Activated CD8-positive, alpha-beta memory T cell treated with anti-CD3 and anti-CD28 coated beads, Interleukin-2, amount 10 ng/mL, durations not matched to agents 7 days and 5 days (primary cell): ENCODE data around the gene KCTD14. TPM values are rescaled to one million over a fixed set of nuclear protein-coding genes. Genes with fewer than 3 reads are reported as not detected.
"Not testable (repeated sequence)": the region's sequence is repeated elsewhere in the genome, so short reads cannot be mapped to it uniquely, and the experiment has no call there.

Source experiments
- ATAC-seq: fragments of 150-1000 bp; cut with Tn5 transposase; one replicate; pipeline ENCODE4 v1.10.0; 2021; ENCODE audit warnings: moderate library complexity
- CTCF ChIA-PET: fragments of 350-600 bp; sonication (Branson Sonifier 250); formaldehyde crosslinking; loops from one replicate; lab custom pipeline; 2021; ENCODE audit warnings: antibody characterized with exemption; lab: Charles Lee
- DNase-seq: peaks from one replicate; pipeline ENCODE4 v3.0.0-alpha.2; 2020
- H3K27ac Mint-ChIP-seq: one replicate; pipeline ENCODE4 v1.8.0; 2021; ENCODE audit warnings: mild to moderate bottlenecking, mixed read lengths
- H3K27me3 Mint-ChIP-seq: one replicate; pipeline ENCODE4 v1.8.0; 2021; ENCODE audit warnings: mixed read lengths
- H3K36me3 Mint-ChIP-seq: one replicate; pipeline ENCODE4 v1.8.0; 2021; ENCODE audit warnings: mild to moderate bottlenecking, mixed read lengths
- H3K4me1 Mint-ChIP-seq: one replicate; pipeline ENCODE4 v1.8.0; 2021; ENCODE audit warnings: mixed read lengths
- H3K4me3 Mint-ChIP-seq: one replicate; pipeline ENCODE4 v1.8.0; 2021; ENCODE audit warnings: mild to moderate bottlenecking, moderate library complexity, mixed read lengths
- H3K9me3 Mint-ChIP-seq: one replicate; pipeline ENCODE4 v1.8.0; 2022; ENCODE audit warnings: low read depth, mixed read lengths
- total RNA-seq, 2 experiments: library from RNA; stranded (reverse); gene quantifications; one replicate each; pipeline ENCODE4 v1.2.3, GENCODE V29; 2021

Gene KCTD14
- total RNA-seq, 2 experiments from 2014 or later, result 0.18 to 0.23 TPM

DNA sequence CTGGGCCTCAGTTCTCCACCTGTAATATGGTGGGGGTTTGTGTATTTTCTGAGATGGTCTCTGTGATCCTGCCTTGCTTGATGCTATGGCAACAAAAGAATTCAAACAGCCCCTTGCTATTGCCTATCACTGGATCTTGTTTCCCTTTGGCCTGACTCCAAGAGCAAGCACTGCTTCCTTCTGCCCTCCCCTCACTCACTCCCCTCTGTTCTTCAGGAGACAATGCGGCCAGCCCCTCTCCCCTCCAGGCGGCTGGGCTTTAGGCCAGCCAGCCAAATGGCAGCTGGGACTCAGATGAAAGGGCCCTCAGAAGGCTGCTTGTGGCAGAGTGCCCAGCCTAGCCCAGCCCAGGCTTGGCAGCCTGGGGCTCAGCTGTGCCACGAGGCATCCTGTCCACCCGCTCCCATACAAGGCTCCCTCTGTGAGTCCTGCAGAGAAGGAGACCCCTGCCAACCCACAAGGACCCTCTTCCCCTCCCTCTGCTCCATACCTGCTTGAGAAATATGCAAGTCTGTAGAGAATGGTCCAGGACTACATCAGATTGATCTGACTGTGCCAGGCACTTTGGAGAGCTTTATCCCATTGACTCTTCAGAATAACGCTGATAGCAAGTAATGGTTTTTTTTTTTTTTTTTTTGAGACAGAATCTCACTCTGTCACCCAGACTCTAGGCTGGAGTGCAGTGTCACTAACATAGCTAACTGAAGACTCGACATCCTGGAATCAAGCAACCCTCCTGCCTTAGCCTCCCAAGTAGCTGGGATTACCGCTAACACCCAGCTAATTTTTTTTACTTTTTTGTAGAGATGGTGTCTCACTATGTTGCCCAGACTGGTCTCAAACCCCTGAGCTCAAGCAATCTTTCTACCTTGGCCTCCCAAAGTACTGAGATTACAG is 7.6 kb upstream of the KCTD14 start:
- DNase-seq (no peak), ATAC-seq (no peak)
- Mint-ChIP-seq H3K36me3 (no peaks in the 10 kb centered on the region), H3K27ac (no peak overlapping the region), H3K4me3 (no peak overlapping the region), H3K27me3 (peaks cover 4% of the 10 kb centered on the region), H3K9me3 (no peaks in the 10 kb centered on the region), H3K4me1 (peaks cover 4% of the 10 kb centered on the region)
- CTCF ChIA-PET, result no interaction called here

DNA sequence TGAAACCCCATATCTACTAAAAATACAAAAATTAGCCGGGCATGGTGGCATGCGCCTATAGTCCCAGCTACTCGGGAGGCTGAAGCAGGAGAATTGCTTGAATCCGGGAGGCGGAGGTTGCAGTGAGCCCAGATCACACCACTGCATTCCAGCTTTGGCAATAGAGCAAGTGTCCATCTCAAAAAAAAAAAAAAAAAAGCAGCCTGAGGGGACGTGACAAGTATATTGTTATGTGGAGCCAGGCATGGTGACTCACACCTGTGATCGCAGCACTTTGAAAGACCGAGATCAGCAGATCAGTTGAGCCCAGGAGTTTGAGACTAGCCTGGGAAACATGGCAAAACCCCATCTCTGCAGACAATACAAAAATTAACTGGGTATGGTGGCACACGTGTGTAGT is 5.3 kb upstream of the KCTD14 start:
- H3K27ac Mint-ChIP-seq, CTCF ChIA-PET, H3K4me1 Mint-ChIP-seq, DNase-seq, H3K4me3 Mint-ChIP-seq, ATAC-seq, H3K27me3 Mint-ChIP-seq, H3K9me3 Mint-ChIP-seq, H3K36me3 Mint-ChIP-seq: not testable (repeated sequence)

DNA sequence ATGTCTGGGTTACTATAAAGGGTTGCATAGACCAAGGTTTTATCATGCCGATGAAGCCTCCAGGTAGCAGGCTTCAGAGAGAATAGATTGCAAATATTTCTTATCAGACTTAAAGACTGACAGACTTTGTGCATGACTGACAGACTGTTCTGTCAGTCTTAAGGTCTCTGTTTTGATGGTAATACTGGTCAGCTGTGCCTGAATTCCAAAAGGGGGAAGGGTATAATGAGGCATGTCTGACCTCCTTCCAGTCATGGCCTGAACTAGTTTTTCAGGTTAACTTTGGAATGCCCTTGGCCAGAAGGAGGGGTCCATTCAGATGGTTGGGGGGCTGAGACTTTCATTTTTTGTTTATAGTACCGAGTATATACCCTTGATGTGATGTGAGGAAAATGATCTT is 4.7 kb upstream of the KCTD14 start:
- CTCF ChIA-PET, result no interaction called here
- Mint-ChIP-seq H3K4me3 (no peak overlapping the region), H3K27me3 (peaks cover 12% of the 10 kb centered on the region), H3K36me3 (peaks cover 1% of the 10 kb centered on the region), H3K27ac (no peak overlapping the region), H3K4me1 (peaks cover 1% of the 10 kb centered on the region), H3K9me3 (no peaks in the 10 kb centered on the region)
- ATAC-seq, result no peak
- no peak for DNase-seq

DNA sequence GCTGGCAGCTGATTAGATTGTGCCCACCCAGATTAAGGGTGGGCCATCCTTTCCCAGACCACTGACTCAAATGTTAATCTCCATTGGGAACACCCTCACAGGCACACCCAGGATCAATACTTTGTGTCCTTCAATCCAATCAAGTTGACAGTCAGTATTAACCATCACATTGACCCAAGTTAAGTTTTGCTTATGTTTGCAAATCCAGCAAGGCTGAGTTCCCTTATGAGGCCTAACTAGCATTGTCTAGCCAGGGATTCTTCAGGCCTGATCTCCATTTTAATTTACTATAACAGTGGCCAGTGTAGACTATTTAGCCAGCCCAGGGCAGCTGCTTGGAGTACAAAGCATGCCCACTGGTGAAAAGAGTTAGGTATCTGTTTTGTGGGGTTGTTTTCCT is 2.3 kb upstream of the KCTD14 start:
- DNase-seq (no peak), ATAC-seq (no peak)
- Mint-ChIP-seq H3K9me3 (no peaks in the 10 kb centered on the region), H3K27ac (no peak overlapping the region), H3K36me3 (peaks cover 1% of the 10 kb centered on the region), H3K4me1 (peaks cover 3% of the 10 kb centered on the region), H3K4me3 (no peak overlapping the region), H3K27me3 (peaks cover 20% of the 10 kb centered on the region)
- CTCF ChIA-PET, result no interaction called here

DNA sequence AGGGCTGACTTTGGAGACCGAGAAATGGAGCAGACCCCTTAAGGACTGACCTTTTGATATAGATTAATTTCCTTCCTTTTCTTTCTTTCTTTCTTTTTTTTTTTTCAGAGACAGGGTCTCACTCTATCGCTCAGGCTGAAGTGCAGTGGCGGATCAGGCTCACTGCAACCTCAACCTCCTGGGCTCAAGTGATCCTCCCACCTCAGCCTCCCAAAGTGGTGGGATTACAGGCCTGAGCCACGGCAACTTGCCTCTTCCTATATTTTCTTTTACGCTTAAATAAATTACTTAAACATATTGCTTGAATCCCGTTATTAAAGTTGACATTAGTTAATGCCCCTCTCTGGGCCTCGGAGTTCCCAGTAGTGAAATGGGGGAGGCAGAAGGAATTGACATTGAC is 350 bp upstream of the KCTD14 start:
- Mint-ChIP-seq H3K9me3 (no peaks in the 10 kb centered on the region), H3K36me3 (peaks cover 1% of the 10 kb centered on the region), H3K4me3 (no peak overlapping the region), H3K27ac (no peak overlapping the region), H3K27me3 (peaks cover 21% of the 10 kb centered on the region), H3K4me1 (peaks cover 3% of the 10 kb centered on the region)
- ATAC-seq (no peak), DNase-seq (no peak)
- CTCF ChIA-PET, result no interaction called here

DNA sequence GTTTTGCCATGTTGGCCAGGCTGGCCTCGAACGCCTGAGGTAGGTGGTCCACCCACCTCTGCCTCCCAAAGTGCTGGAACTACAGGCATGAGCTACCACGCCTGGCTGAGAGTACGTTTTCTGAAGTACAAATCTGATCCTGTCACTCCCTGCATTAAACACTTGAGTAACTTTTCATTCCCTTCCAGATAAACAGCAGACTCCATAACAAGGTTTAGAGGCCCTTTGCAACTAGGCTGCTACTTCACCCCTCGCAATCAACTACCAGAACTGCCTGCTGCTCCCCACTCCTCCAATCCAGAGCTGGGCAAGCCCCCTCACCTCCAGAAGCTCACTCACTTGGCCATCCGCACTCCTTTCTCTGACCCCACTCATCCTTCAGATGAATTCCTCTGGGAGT is 1.5 kb downstream of the KCTD14 start:
- no peak for ATAC-seq

DNA sequence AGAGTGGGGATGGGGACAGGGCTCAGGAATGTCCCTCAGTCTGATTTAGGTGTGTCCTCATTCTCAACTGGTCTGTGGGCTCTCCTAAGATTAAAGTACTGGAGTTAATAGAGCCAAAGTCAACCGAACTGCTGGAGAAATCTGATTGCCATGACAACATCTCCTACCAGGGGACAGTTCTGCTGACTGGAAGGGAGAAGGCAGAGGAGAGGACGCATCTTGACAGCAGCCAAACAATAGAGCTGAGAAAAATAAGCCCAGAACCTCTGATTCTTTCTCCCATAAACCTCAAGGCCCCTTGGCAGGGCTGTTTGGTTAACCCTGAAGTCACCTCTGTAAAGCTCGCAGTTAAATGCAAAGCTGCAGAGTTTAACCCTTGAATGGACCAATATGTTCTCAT is 2.8 kb downstream of the KCTD14 start:
- ATAC-seq (no peak), DNase-seq (no peak)
- peaks cover 1% of the 10 kb centered on the region for H3K36me3 Mint-ChIP-seq
- peaks cover 3% of the 10 kb centered on the region for H3K4me1 Mint-ChIP-seq
- H3K27ac Mint-ChIP-seq, result no peak overlapping the region
- peaks cover 21% of the 10 kb centered on the region for H3K27me3 Mint-ChIP-seq
- H3K9me3 Mint-ChIP-seq, result no peaks in the 10 kb centered on the region
- CTCF ChIA-PET, result no interaction called here
- H3K4me3 Mint-ChIP-seq, result no peak overlapping the region

More for the DNA sequence above, 1.5 kb downstream of the KCTD14 start:
- no peaks in the 10 kb centered on the region for H3K9me3 Mint-ChIP-seq
- CTCF ChIA-PET, result interaction anchor here (0.8 kb wide), 1 partner anchor 22 kb away, joined by 3 read pairs; no protein-coding TSS in a partner anchor
- no peak overlapping the region for H3K27ac Mint-ChIP-seq
- H3K4me3 Mint-ChIP-seq, result no peak overlapping the region
- peaks cover 3% of the 10 kb centered on the region for H3K4me1 Mint-ChIP-seq
- H3K36me3 Mint-ChIP-seq, result peaks cover 1% of the 10 kb centered on the region
- no peak for DNase-seq
- H3K27me3 Mint-ChIP-seq, result peaks cover 21% of the 10 kb centered on the region

DNA sequence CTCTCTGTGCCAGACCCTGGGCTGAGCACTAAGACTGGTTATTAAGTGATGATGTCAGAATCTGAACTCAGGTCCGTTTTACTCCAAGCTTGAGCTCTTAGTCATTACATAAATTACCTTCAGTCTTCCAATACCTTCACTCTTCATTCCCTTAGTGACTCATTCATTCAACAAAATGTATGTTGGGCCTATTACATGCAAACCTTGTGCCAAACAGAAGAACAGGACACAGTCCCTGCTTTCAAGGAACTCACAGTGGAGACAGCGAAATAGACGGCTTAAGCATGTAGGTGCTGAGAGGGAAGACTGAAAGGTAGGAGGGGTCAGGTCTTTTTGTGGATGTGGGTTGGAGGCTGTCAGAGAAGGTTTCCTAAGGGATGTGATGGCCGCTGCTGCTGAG is 3.3 kb downstream of the KCTD14 start:
- H3K27me3 Mint-ChIP-seq, result peaks cover 21% of the 10 kb centered on the region
- DNase-seq (no peak), ATAC-seq (no peak)
- CTCF ChIA-PET, result no interaction called here
- no peaks in the 10 kb centered on the region for H3K9me3 Mint-ChIP-seq
- H3K36me3 Mint-ChIP-seq, result peaks cover 1% of the 10 kb centered on the region
- H3K27ac Mint-ChIP-seq, result no peak overlapping the region
- no peak overlapping the region for H3K4me3 Mint-ChIP-seq
- H3K4me1 Mint-ChIP-seq, result peaks cover 3% of the 10 kb centered on the region

DNA sequence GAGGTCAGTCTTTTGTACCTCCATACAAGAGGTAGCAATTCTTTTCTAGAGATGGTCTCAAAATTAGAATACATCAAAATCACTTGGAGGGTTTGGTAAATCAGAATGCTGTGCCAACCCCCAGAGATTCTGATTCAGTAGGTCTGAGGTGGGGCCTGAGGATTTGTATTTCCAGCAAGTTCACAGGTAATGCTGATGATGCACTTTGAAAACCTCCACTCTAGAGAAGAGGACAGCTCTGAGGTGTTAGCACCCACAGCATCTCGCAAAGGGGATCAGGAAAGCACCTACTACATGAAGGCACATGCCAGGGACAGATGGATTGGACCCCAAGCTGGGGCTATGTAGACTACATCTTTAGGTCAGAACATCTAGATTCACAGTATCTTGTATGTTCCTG is 7.2 kb downstream of the KCTD14 start:
- Mint-ChIP-seq H3K4me3 (no peak overlapping the region), H3K36me3 (no peaks in the 10 kb centered on the region), H3K9me3 (no peaks in the 10 kb centered on the region), H3K27me3 (peaks cover 4% of the 10 kb centered on the region), H3K27ac (no peak overlapping the region), H3K4me1 (no peaks in the 10 kb centered on the region)
- CTCF ChIA-PET, result no interaction called here
- DNase-seq (no peak), ATAC-seq (no peak)

DNA sequence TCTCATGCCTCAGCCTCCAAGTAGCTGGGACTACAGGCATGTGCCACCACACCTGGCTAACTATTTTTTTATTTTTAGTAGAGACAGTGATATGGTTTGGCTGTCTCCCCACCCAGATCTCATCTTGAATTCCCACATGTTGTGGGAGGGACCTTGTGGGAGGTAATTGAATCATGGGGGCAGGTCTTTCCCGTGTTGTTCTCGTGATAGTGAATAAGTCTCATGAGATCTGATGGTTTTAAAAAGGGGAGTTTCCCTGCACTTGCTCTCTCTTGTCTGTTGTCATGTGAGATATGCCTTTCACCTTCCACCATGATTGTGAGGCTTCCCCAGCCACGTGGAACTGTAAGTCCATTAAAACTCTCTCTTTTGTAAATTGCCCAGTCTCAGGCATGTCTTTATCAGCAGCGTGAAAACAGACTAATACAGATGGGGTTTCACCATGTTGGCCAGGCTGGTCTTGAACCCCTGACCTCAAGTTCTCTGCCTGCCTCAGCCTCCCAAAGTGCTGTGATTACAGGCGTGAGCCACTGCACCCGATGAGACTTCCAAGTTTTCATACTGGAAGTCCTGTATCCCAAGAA is 8.0 kb downstream of the KCTD14 start:
- H3K4me3 Mint-ChIP-seq, CTCF ChIA-PET, H3K36me3 Mint-ChIP-seq, H3K4me1 Mint-ChIP-seq, H3K9me3 Mint-ChIP-seq, H3K27ac Mint-ChIP-seq, ATAC-seq, H3K27me3 Mint-ChIP-seq, DNase-seq: not testable (repeated sequence)

DNA sequence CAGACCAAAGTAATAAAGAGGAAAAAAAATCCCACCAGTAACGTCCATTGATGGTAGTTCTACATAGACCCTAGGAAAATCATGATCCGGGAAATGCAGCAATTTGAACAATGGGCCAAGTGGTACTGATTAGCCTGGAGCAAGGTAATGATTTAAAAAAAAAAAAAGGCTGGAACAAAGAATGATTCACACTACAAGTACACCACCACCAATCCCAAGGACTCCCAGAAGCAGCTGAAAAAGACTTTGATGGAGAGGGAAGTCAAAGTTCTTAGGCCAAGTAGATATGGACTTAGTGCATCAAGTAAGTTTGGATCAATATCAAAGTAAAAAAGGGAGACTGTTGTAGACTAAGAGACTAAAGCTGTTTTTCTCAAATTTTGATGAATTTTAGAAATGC is 11.8 kb downstream of the KCTD14 start:
- Mint-ChIP-seq H3K27me3 (peaks cover 6% of the 10 kb centered on the region), H3K4me1 (no peaks in the 10 kb centered on the region), H3K36me3 (no peaks in the 10 kb centered on the region), H3K9me3 (no peaks in the 10 kb centered on the region), H3K27ac (no peak overlapping the region), H3K4me3 (no peak overlapping the region)
- DNase-seq (no peak), ATAC-seq (no peak)
- CTCF ChIA-PET, result no interaction called here

DNA sequence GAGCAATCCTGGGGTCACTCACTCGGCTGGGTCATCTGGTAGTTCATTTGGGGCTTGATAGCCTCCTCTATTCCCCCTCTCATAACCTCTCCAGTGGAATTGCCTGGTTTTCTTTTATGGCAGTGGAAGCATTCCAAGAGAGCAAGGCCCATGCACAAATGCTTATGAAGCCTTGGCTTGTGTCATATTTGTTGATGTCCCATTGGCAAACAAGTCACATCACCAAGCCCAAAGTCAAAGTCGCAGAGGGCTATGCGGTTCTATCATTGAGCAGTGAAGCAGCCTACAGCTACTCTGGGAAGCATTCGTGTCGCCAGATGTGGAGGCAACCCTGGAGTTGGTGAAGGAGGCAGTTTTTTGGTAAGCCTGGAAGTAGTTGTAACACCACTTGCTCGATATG is 12.3 kb downstream of the KCTD14 start:
- Mint-ChIP-seq H3K9me3 (no peaks in the 10 kb centered on the region), H3K4me1 (no peaks in the 10 kb centered on the region), H3K4me3 (no peak overlapping the region), H3K36me3 (no peaks in the 10 kb centered on the region), H3K27ac (no peak overlapping the region), H3K27me3 (peaks cover 6% of the 10 kb centered on the region)
- CTCF ChIA-PET, result interaction anchor here (1.4 kb wide), 1 partner anchor 16 kb away, joined by 4 read pairs; the partner anchor contains the start of gene INTS4
- ATAC-seq, result no peak
- DNase-seq, result no peak

DNA sequence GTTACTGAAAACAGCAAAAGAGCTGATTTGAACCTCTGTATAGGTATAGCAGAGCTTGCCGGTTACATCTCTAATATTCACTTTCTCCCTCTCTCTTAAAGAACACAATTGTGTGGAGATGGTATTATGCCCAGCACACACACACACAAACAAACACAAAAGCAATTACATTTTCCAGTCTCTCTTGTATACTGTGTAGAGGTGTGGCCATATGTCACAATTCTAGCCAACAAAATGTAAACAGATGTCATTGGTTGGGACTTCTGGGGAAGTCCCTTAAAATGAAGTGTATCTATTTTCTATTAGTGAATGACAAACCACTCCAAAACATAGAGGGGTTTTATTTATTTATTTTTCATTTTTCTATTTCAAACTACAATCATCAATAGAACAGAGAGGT is 12.8 kb downstream of the KCTD14 start:
- Mint-ChIP-seq H3K4me1 (no peaks in the 10 kb centered on the region), H3K27me3 (peaks cover 6% of the 10 kb centered on the region), H3K4me3 (no peak overlapping the region), H3K36me3 (no peaks in the 10 kb centered on the region), H3K27ac (no peak overlapping the region), H3K9me3 (no peaks in the 10 kb centered on the region)
- CTCF ChIA-PET, result interaction anchor here (0.7 to 1.4 kb wide), 2 partner anchors 15 to 28 kb away, joined by 3 to 4 read pairs; partner anchors contain the start of gene INTS4
- DNase-seq (no peak), ATAC-seq (no peak)

DNA sequence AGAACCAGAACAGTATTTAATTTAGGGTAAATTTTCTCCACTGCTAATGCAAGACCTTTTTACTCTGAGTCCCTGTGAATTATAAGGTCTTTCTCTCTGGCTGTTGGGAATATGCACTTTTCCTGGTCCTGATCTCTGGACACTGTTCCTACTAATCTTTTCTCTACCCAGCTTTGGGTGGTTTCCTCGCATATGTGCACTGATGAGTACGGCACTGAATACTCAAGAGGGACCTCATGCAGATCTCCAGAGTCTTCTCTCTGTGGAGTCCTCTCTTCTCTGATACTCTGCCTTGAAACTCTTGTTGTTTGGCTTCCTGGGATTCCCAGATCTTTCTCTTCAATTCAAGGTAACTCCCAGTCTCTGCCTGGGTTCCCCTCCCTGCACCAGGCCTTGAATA is 14.0 kb downstream of the KCTD14 start:
- H3K27me3 Mint-ChIP-seq, result peaks cover 12% of the 10 kb centered on the region
- CTCF ChIA-PET, result interaction anchor here (1.1 to 1.4 kb wide), 2 partner anchors 14 to 37 kb away, joined by 3 to 4 read pairs; partner anchors contain the start of gene INTS4
- no peaks in the 10 kb centered on the region for H3K4me1 Mint-ChIP-seq
- no peak for DNase-seq
- no peaks in the 10 kb centered on the region for H3K36me3 Mint-ChIP-seq
- no peak overlapping the region for H3K27ac Mint-ChIP-seq
- no peaks in the 10 kb centered on the region for H3K9me3 Mint-ChIP-seq
- ATAC-seq, result no peak
- no peak overlapping the region for H3K4me3 Mint-ChIP-seq
